ENCODE data around the gene EFHD2.
A peak's percentile ranks its signal among the peaks of the same experiment; 100 is the strongest.
"Not testable (repeated sequence)": the region's sequence is repeated elsewhere in the genome, so short reads cannot be mapped to it uniquely, and the experiment has no call there.

The EFHD2 gene

DNA sequence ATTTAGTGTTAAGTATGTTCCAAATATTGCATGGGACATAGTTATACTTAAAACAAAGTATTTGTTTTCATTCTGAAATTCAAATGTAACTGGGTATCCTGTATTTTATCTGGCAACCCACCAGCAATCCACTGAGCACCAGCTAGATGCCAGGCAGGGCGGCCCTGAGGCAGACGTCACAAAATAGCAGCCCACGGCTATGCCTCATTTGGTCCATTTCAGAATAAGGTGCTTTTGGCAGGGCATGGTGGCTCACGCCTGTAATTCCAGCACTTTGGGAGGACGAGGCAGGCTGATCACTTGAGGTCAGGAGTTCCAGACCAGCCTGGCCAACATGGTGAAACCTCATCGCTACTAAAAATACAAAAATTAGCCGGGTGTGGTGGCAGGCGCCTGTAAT is 19.9 kb upstream of the EFHD2 start:
- not testable (repeated sequence) for DNase-seq

DNA sequence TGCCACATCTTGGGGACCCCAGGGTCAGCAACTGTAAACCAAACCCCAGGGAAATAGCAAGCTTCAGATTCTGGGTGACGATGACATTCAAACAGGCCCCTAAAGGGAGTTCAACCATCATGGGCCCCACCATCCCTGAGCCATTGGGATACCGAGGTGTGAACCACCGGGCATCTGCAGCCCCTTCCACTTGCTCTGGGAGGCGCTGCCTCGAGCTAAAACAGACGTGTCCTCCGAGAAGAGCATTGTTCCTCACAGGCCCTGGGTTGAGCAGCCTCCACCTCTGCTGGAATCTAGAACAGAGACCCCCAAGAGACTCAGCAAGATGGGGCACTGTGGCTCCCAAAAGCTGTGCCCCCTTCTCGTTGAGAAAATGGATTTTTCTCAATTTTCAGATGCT is 19.0 kb upstream of the EFHD2 start:
- DNase-seq = no peak

DNA sequence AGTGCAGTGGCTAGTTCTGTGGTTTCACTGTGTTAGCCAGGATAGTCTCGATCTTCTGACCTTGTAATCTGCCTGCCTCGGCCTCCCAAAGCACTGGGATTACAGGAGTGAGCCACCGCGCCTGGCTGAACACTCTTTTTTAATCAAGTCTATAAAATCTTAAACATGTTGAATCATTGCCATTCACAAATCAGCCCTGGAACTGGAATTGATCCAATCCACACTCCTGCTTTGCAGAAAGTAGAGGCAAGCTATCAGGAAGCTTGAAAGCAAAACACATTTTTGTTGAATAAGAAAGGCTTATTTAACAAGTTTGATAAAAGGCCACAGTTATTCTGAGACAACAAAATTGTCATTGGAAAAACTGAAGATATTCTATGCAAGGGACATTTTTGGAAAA is 18.3 kb upstream of the EFHD2 start:
- DNase-seq = no peak

DNA sequence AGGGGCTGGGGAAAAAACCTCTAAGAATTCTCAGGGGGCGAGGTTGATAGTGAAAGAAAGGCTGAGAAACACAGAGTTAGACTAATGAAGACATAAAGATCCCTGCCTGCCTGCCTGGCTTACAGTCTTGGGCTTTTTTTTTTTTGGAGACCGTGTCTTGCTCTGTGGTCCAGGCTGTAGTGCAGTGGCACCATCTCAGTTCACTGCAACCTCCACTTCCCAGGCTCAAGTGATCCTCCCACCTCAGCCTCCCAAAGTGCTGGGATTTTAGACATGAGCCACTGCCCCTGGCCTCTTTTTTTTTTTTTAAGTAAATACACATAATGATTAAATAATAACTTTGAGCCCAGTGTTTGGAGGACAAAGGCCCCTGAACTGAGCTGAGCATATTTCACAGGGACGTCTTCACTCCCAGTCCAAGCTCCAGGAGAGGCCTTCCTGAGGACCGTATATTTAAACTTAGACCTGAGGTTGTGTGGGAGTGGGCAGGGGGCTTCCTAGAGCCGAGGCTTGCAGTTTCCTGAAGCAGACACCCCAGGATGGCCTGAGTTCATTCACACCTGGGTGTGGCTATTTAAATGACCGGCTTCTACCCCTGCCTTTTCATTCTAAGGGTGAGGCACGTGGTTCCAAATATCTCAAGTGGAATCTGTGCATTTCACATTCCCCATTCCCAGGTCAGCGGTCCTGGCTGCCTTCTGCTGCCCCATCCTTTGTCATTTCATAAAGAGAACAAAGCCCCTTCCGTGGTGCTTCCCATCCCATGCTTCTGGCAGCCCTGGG is 16.0 kb upstream of the EFHD2 start:
- no peak for DNase-seq

DNA sequence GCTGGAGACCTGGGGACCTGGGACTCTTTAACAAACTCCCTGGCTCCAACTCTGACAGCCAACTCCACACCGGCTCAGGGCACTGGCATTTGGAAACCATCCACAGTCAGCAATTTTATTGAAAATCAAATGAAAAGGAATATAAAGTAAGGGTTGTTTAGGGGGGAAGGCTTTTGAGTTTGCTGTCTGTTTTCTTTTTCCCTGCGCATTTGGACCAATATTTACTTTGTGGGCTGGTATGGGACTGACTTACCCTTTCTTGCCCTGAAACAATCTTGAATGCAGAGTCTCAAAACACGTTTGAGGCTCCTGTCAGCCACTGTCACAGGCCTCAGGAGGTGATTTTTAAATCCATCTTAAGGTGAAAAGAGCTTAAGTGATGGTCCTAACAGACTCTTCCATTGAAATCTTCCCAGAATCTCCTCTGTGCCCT is 15.4 kb upstream of the EFHD2 start:
- no peak for DNase-seq

DNA sequence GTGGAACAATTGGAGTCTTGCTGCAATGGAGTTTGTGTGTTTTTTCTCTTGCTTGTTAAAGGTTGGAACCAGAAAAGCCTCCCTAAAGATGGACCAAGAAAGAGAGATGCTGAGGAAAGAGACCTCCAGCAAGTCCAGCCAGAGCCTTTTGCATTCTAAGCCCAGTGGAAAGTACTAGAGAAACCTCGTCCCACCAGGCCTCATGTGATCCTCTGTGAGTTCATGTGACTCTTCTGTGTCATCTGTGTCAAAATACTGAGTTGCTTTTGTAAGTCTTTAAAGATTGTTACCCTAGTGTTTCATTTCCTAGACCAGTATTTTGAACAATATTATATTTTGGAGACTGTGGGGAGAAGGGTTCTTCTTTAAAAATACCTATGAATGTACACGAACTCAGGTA is 12.5 kb upstream of the EFHD2 start:
- no peak for DNase-seq

DNA sequence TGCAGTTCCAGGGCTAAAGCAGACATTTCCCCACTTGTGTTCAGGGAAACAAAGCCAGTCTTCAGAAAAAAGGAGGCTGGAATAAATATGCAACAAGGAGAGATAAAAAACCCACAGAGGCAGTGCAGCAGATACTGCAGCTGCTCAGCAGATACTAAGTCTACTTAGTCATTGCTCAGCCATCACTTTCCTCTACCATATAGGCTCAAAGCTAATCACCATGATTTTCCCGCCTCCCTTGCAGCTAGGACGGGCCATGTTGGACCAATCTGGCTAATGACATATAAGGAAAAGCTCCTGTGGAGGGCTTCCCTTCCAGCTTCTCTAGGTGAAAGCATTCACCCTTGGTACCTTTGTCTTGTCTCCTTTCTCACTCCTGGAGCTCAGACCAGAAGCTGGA is 10.0 kb upstream of the EFHD2 start:
- no peak for DNase-seq

DNA sequence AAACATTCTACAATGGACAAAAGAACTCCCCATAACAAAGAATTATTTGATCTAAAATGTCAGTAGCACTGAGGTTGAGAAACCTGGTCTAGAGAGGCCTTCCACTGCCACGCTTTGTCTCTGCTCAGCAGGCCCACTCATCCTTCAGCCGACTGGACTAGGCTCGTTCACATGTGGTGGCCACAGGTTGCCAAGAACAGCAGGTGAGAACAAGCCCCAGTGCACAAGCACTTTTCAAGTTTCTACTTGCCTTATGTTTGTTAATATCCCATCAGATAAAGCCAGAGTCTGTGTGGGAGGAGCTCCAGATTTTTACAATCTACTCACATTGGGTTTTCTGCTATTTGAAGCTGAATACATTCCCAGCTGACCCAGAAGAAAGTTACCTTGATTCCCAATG is 9.1 kb upstream of the EFHD2 start:
- DNase-seq = no peak

DNA sequence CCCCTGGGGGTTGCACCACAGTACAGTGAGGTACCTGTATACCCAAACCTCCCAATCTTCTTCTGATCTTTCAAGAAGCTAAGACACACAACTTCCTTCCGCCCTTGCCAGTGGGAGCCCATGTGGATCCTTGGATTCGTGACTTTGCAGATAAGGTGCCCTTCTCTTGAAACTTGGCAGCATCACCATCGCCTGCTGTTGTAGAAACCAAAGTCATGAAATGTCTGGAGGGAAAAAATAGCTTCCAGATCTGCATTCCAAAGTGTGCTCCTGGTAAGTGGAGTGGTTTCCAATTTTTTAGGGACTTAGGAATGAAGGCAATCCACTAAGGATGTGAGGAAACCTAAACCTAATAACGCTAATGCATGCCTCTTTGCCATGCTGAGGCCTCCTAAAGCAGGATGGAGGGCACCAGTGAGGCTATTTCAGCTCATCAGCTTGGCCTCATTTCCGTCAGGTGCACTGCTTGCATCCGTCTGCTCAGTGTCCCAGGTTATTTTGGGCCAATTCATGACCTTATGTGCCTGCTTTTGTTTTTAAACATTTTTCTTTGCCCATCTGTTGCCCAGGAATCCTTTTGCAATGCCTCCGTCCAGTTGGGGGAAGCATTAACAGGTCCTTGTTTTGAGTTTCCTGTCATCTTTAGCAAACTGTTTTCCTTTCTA is 8.2 kb upstream of the EFHD2 start:
- DNase-seq = no peak

DNA sequence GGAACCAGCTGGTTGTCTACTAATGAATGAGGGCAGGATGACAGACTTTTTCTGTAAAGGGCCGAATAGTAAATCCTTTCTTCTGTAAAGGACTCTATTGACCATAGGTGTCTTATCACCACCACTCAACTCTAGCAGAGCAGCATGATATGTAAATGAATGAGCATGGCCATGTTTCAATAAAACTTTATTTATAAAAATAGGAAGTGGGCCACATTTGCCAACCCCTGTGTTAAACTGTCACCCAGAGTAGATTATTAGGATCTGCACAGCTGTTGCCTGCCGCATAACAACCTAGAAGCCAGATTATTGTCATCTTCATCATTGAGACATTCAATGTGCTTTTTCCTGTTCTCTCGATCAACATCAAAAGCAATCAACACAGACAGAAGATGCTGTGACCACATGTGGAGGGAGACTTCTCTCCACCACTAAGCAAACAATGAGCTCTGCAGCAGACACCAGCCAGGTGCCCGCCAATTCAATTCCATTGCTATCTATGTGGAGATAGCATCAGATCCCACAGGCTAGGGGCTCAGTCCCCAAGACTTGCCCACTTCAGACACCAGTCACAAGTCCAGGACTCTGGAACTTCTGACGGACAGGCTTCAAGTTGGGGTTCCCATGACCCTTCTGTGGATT is 6.8 kb upstream of the EFHD2 start:
- DNase-seq = no peak

DNA sequence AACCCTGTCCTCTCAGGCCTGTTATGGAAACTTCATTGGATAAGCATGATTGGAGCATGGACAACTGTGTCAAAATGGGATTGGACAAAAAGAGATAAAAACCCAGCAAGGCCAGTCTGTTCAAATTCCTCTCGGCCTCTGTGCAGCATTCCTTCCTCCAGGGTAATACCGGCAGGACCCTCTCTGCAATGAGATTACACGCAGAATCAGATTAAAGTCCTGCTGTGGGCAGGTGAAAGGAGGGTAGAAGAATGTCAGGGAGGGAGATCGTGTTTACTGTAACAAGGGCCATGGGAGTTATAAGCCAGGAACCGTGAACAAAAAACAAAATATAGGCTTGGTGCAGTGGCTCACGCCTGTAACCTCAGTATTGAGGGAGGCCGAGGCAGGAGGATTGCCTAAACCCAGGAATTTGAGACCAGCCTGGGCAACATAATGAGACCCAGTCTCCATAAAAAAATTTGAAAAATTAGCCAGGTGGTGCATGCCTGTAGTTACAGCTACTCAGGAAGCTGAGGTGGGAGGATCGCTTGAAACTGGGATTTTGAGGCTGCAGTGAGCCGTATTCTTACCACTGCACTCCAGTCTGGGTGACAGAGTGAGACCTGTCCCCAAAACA is 5.6 kb upstream of the EFHD2 start:
- no peak for DNase-seq

DNA sequence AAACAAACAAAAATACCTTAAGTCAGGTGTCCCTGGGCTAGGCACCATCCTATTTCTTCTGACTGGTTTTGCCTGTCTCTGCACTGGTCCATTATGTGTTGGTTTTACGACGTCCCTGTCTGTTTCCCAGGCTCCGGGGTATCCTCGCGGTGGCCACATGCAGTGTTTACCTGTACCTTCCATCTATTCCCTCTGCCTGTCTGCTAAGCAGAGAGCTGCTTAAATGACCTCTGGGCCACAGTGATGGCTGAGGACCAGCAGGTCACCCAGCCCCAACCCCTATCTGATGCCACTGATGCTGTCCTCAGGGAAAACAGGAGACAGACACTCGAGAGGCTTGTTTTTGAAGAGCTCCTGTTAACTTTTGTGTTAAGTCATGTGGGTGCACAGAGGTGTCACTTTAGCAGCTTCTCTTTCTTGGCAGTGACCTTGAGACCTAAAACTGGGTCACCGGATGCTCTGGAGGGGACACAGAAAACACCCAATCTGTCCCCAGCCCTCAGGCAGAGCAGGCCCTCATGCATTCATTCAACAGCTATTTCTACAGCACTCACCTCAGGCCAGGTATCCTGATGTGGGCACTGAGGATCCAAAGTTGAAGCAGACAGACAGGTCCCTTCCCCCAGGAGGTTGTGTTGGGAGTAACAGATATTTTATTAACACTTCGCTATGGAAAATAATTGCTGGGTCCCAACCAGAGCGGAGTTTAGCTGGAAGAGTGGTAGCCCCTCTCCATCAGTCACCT is 4.4 kb upstream of the EFHD2 start:
- DNase-seq = no peak

DNA sequence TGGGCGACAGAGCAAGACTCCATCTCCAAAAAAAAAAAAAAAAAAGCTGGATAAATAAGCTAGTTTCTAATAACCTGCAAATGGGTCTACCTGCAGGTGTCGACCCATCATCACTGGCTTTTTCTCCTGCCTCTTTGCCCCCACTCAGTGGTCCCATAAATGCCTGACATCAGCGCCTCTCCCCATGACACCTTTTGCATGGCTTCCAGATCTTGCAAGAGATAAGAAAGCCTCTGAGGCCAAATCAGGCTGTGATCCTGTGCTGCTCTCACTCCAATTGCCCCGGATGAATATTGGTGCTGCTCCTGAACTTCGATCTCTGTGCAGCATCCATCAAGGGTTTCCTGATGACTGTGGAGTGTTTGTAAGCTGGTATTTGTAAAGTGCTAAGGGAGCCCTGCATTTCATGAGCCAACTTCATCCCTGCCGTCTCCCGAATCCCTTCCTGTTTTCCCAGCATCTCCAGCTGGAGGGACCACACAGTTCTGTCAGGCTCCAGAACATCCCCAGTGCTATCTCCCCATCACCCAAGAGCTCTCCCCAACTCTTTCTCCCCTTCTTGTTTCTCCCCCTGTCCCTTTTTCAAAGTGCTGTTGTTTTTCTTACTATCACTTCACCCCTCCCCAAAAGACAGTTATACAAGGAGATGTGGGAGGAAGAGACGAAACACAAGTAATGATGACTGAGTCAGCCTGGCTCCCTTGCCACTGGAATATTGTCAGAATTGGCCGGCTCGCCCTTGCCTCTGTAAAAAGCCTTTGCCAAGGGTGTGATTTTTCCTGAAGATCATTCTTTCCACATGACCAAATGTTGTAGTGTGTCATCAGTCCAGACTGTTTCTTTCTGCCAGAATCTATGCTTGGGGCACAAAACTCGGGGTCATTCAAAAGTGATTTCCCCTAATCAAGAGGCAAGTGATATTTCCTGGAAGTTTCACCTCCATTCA is 2.8 kb upstream of the EFHD2 start:
- DNase-seq = no peak

DNA sequence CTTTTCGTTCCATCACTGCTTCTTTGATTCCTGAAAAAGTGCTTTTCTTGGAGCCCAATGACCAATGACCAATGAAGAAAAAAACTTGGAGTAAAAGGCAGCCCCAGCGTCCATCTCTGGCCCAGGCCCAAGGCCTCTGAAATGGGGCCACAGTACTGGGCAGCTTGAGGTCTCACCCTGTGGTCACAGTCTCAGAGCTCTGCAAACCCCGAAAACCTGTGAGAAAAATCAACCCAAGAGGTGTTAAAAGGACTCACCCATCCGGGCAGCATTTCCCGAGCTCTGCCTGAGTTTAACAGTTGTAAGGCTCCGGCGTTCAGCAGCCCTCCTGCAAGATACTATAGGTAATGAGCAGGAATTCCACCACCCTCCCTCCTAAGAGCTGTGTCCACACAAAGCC is 2.1 kb upstream of the EFHD2 start:
- no peak for DNase-seq

DNA sequence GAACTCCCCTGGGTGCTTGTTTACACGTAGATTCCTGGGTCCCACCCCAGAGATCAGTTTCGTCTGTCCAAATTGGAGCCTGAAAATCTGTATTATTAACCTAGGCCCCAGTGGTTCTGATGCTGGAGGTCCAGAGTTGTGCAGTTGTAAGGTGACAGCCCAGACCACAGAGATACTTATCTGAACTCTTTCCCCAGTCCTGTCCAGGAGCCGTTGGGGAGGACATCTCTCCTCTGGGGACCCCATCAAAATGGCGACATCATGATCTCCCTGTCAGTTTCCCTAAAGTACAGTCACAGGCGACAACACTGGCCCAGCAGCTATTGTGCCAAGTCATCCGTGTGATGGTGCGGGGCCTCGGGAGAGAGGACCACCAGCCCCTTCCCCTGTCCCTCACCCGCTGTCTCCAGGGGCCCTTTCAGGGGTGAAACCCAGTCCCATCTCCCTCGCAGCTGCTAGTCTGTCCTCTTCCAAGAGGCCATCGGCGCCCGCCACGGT is 749 bp upstream of the EFHD2 start:
- DNase-seq = no peak

DNA sequence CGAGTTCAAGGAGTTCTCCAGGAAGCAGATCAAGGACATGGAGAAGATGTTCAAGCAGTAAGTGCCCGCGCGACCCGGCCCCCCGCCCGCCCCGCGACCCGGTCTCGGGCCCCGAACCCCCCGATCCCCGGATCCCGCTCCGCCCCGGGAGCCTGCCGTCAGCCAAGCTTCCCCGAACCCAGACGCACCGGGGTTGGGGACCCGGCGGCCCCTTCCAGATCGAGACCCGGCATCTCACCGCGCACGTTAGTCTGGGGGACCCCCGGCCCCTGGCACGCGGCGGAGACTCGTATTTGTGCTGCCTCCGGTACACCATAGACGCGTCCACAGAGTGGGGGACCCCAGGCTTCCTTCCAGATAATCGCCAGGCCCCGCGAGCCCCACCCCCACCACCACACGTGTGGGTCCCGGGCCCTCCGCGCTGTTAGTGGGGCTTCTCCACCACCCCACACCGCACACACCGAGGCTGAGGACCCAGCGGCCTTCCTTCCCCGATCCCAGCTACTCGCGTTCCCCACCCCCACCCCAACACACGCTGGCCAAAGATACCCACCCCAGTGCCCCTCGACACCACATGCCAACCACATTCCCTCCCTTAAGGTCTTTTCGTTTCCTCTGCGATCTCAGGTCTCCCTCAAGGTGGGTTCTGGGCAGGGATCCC is 665 bp downstream of the EFHD2 start:
- DNase-seq = no peak

DNA sequence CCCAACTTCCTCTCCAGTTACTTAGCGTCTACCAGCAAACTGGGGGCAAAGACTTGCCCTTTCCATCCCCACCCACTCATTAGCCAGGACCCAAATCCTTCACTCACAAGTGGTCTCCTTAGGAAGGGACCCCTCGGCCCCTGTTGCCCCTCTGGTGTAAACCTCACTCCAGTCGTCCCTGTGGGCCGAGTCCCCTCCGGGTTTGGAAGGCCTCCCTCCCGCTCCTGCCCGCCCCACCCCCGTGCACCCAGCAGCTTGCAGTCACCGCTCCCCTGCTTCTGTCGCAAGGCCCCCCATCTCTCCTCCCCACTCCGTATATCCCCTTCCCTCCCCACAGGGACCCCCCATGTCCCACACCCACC is 1.2 kb downstream of the EFHD2 start:
- DNase-seq = no peak

DNA sequence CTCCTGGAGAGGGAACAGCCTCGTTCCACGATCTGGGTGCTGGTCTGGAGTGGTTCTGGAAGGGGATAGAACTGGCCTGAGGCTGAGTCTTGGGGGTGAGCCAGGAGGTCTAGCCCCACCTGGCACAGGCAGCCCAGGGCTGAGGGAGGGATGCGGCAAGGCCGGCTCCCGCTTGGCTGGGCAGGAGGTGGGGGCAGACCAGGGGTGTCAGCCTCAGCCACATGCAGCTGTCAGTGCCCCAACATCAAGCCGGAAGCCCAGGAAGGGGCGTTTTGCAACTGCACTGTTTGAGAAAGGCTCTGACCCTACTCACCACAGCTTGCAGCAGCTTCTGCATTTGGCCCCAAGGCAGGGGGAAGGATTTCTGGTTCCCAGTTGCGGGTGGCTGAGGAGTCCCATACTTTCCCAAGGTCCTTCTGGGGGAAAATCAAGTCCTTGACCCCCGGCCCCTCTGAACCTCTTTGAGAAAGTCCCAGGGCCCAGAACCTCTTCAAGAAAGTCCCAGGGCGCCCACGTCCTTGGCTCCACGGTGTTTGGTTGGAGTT is 2.0 kb downstream of the EFHD2 start:
- DNase-seq = no peak

DNA sequence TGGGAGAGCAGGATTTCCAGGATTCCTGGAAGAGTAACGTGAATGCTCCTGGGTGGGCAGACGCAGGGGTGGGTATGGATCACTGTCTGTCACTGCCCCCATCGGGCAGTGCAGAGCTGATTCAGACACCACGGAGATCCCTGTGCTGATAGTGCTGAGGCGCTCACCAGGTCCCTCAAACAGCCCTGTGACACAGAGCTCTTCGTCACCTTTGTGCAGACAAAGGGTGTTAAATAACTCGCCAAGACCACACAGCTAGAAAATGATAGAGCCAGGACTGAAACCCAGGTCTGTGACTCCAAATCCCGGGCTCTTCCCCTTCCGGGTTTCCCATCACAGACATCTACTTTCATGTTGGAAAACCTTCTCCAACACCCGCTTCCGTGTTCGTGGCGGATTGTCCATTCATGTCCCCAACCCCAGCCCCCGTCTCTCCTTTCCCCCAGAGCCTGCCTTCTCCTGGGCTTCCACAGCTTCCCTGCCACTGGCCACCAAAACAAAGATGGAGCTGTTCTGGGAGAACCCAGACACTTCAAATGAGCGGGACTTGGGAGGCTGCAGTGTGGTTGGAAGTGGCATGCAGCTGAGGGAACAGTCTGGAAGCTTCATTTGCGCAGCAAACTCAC is 2.6 kb downstream of the EFHD2 start:
- DNase-seq = peak; percentile 40 to 54

DNA sequence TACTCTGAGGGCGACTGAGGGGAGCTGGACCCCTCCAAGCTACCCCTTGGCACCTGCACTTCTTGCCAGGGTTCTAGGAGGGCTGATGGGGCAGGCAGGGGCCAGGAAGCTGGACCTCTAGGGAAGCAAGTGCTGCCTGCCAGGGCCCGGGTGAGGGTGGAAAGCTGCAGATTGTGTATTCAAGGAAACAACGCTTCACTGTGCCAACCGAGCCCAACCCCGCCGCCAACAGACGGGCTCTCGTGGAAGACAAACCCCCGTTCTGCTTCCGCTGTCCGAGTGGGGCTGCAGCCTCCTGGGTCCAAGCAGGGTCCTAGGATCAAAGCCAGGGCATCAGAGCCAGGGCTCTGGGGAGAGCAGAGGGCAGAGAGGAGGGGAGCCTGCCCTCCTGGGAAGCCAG is 3.2 kb downstream of the EFHD2 start:
- DNase-seq = no peak
